GM18511 (cell line): ENCODE measurements around the gene FAM171A2.

Source experiments
- ATAC-seq: cut with Tn5 transposase; IDR thresholded peaks from one replicate; pipeline ENCODE4 v1.9.1; 2021; ENCODE audit warnings: mild to moderate bottlenecking, moderate library complexity; ENCODE audit not compliant: unreplicated experiment

Gene FAM171A2

DNA sequence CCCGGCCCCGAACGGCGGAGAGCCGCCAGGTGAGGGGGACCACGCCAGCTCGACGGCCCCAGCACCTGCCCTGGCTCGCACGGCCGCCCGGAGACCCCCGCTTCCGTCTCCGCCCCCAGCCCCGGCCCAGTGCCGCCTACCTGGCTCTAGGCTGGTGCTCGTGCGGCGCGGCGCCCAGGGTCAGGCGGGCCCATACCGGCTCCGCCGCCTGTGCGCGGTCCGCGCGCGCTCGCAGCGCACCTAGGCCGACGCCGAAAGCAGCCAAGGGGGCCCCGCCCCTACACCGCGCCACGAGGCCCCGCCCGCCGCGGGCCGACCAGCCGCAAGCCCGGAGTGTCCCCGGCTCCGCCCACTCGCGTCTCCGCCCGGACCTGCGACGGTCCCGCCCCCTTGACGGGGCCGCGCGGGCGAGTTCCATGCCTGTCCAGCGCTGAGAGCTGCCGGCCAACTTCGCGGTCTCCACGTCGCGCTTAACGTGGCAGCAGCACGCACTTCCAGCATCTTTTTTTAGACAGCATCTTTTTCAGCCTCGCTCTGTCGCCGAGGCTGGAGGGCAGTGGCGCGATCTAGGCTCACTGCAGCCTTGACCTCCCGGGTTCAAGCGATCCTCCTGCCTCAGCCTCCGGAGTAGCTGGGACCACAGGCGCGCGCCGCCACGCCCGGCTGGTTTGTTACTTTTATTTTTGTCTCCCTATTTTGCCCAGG, 38.9 kb downstream of the FAM171A2 start, which contains the start of gene SLC25A39:
TSS of gene SLC25A39 (minus strand) at position 253 of the 705 bp plus-strand sequence. CDS start 1,261 bp downstream, outside the sequence.
- peak; percentile 68 for ATAC-seq

DNA sequence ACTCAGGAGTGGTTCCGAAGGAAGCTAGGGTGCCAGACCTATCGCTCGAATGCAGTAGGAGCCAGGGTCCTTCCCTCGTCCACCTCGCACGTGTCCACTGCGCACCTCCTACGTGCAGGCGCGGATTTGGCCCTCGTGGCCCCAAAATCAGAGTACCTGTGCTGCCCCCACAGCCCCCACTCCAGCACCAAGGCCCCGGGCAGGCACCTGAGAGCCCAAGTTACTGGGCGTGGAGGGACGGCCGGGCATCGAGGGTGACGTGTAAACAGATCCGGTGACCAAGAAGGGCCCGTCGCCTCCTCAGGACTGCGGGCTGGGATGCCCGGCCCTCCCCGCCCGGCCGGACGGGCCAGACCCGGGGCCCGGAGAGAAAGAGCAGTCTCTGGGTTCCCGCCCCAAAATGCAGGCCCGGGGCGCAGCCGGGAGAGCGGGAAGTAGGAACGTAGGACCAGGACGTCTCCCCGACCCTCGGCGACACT, 39.5 kb downstream of the FAM171A2 start:
- no peak for ATAC-seq

DNA sequence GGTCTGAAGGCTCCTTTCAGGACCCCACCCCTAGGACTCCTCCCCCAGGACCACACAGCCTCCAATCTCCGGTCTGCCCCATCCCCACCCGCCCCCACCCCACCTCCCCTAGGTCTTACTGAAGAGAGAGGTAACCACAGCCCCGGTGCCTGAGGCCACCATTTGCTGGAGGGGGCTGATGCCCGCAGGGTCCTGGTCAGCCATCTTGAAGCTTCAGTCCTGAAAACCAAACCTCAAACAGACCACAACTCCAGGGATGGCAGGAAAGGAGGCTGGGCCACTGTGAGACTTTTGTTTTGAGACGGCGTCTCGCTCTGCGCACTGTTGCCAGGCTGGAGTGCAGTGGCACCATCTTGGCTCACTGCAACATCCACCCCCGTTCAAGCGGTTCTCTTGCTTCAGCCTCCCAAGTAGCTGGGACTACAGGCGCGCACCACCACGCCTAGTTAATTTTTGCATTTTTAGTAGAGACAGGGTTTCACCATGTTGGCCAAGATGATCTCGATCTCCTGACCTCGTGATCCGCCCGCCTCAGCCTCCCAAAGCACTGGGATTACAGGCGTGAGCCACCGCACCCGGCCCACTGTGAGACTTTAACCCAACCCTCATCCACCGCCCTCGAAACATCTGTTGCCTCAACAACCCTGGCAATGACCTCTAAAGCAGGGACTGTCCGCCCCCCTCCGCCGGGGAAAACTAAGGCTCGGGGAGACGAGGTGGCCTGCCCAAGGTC, 40.1 kb downstream of the FAM171A2 start:
- ATAC-seq, result no peak

DNA sequence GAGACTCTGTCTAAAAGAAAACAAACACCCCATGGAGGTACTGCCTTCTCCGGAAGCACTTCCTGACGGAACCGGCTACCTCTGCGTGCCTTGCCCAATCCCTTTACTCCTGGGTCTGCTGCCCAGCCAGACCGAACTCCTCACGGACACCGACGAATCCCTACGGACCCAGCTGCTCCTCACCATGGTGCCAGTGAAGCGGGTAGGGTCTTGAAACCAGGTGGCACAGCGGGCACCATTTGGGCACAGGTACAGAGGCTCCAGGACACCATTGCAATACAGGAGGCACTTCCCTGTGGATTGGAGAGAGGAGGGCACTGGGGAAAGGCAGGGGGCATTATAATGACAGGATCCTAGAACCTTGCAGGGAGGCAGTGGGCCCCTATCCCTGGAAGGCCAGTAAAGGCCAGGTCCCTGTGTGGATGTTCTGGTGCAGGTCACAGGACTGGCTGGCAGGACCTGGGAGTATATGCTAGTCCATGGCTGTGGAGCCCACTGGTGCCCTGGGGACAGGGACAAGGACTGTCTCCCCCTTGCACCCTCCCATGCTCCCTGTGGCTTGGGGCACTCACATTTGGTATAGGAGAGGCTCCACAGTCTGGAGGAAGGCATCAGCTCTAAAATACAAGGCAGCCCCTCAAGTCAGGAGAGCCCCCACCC, 41.3 kb downstream of the FAM171A2 start:
- ATAC-seq, result no peak

DNA sequence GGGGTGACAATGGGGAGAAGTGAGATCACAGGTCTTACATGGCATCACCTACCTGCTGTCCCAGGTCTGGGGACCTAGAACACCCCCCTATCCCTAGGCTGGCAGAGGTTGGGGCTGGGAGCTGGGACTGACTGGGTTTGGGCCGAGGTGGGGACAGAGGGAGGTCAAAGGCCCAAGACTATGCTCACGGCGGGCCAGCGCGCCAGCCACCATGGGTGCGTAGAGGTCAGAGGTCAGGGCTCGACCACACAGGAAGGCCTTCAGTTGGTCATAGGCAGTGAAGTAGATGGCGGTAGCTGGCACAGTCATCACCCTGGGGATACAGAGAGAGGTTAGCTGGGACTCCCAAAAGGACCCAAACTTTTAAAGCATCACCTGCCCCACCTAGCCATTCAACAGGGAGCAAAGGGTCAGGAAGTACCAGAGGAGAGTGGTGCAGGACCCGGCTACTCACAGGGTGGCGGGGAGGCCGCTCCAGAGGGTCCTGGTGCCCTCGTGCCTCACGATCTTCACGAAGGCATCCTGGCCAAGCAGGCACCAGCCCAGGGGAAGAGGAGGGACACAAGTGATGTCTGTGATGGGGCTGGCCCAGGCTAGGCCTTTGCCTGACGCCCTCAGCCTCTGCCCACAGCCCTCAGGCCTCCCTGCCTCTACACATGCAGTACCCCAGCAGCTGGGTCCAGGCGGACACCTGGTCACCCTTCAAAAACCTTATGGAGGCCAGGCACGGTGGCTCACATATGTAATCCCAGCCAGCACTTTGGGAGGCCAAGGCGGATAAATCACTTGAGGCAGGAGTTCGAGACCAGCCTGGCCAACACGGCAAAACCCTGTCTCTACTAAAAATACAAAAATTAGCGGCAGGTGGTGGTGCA, 42.2 kb downstream of the FAM171A2 start:
- ATAC-seq, result no peak

DNA sequence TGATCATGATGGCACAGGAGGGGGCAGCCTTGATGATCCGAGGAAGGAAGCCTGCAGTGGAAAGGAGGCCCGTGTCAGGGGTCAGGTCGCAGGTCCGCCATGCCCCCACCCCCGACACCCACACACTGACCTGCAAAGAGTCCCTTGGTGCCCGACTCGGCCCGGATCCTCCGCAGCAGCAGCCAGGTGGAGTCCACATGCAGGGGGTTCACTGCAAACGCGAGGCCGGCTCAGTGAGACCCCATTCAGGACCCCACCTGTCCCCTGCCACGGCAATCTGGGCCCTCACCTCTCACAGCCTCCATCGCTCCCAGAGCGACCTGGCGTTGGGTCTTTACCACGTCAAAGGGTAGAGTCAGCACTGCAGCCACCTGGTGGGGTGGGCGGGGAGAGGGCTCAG, 43.6 kb downstream of the FAM171A2 start:
- ATAC-seq, result no peak

DNA sequence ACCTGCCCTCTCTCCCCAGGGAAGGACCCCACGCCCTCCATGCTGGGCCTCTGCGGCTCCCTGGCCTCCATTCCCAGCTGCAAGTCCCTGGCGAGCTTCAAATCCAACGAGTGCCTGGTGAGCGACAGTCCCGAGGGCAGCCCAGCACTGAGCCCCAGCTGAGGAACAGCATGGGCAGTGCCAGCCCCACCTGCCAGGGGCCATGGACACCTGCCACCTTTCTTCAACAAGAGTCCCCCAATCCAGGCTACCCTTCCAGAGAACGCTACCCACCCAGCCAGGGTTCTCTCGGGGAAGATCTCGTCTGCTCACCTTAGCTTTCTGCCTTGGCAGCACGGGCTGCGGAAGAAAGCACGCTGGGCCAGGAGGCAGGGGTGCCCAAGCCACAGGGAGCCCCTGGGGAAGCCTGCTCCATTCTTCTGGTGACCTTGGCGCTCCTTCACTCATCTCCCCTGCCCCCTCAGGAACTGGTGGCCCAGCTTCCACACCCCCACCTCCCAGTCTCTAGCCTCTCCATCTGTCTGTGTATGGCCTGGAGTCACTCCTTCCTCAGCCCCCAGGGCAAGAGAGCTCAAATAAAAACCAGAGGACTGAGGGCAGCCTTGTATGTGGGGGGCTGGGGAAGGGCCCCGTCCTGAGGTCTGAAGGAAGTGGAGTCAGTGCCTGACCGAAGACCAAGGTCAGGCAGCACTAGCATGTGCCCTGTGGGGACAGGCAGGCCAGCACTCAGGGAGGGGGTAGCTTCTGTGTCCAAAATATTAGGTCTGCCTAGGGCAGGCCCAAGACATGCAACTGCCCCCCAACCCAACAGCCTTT, 45.4 kb downstream of the FAM171A2 start:
- ATAC-seq, result no peak

DNA sequence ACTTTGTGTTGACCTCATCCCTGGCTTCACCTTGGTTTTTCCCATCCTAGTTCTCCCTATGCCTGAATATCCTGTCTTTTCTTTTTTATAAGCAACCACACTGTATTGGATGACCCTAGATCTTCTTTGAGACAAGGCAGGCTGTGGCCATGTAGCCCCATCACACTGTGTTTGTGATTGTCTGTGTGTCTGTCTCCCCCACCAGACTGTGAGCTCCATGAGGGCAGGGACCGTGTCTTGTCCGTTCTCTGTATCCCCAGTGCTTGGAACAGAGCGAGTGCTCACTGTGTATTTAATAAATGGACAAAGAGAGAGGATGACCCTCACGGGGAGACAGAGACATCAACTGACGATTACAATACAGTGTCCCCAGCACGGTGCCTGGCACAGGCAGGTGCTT, 46.1 kb downstream of the FAM171A2 start:
- ATAC-seq, result no peak

DNA sequence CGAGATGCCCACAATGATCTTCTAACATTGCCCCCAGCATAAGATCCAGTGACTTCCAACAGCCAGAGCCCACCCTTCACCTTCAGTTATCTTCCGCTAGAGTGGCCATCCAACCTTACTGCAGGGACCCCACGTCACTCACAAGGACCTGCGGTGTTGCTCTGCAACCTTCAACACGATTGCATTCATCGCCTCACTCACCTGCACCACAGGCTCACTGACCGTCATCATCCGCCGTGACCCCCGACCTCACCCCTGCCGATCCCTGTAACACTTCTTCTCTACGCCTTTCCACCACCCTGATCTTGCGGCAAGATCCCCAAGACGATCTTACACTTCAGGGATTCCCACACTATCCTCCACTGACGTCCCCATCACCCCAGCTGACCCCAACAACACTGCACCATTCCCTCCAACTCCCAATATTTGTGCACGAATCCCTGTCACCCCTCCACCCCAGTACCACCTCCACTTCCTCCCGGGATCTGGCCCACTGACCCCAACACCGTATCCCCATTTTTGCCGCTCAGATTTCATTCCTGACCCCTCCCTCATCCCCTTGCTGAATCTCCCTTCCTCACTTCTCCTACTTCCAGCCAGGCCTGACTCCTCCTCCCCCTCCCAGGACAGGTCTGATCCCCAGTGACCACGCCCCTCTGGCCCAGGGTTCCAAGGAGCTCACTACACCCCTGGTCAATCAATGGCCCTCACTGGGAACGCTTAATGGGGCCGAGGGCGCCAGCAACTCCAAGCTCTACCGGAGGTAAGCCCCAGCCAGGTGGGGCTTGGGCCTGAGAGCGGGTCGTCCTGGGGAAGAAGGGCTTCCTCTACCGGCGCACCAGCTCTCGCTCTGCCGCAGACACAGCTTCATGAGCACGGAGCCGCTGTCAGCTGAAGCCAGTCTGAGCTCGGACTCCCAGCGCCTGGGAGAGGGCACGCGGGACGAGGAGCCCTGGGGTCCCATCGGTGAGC, 47.6 kb downstream of the FAM171A2 start:
- ATAC-seq, result no peak

DNA sequence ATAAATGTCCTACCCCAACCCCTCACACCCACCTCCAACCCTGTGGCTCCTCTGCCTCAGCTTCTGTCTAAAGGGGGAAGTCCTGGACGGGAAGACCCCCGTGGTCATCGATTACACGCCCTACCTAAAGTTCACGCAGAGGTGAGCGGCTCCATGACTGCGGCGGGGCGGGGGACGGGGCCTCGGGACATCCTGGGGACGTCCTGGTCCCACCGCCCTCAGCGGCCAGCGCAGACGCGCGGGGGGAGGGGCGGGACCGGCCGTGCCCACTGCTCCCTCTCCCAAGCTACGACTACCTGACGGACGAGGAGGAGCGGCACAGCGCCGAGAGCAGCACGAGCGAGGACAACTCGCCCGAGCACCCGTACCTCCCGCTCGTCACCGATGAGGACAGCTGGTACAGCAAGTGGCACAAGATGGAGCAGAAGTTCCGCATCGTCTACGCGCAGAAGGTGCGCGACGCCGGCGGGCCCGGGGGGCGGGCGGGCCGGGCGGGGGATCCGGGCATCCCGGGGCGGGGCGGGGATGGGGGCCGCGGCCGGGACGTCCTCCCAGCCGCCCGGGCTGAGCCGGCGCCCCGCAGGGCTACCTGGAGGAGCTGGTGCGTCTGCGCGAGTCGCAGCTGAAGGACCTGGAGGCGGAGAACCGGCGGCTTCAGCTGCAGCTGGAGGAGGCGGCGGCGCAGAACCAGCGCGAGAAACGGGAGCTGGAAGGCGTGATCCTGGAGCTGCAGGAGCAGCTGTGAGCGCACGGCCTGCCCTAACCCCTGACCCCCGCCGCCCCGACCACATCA, 48.6 kb downstream of the FAM171A2 start:
- ATAC-seq, result no peak

DNA sequence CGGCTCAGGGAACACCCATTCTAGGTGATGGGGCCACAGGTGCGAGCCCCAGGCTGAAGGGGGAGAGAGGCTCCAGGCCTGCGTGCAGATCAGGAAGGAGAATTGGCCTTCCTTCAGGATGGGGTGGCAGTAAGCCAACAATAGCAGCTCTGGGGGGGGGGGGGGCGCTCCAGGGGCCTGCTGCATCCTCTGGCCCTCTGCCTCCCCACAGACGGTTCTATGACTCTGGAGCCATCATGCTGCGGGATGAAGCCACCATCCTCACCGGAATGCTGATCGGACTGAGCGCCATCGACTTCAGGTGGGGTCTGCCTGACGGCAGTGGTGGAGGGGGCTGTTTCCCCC, 49.2 kb downstream of the FAM171A2 start:
- ATAC-seq, result no peak

DNA sequence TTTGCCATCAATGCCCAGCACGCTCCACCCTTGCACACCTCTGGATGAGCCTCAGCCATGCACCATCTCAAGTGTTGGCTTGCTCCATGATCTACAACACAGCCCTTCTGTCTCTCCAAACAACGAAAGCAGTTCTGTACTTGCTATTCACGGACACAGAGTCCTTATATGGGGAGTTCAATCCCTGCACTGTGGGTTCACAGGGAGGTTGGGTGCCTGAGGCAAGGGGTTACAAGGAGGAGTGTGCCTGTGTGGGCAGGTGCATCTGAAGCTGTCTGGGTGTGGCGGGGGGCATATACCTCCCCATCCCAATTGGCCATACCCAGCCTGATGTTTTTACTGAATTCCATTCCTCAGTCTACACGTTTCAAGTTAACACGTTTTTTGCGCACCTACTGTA, 49.6 kb downstream of the FAM171A2 start:
- no peak for ATAC-seq

DNA sequence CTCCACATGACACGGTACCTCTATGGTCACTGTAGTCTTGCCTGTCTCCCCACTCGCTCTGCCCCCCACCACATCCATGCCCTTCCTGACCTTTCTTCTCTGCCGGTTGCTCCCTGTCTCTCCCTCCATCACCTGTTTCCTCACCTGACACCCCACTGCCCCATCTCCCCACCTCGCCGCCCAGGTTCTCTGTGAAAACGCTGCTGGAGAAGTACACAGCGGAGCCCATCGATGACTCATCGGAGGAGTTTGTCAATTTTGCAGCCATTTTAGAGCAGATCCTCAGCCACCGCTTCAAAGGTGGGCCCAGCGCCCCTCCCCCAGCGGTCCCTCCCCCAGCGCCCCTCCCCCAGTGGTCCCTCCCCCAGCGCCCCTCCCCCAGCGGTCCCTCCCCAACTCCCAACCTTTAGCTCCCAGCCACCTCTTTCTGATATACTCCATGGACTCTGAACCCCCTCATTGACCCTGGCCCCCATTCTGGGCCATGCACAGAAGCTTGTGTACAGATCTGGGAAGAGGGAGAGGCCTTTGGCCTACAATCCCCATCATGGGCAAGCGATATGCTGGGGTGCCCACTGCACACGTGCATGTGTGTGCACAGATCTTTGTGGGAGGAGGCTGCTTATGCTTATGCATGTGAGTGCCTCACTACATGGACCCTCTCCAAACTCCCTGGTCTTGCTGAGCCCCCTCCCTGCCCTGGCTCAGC, 51.1 kb downstream of the FAM171A2 start:
- ATAC-seq, result no peak

DNA sequence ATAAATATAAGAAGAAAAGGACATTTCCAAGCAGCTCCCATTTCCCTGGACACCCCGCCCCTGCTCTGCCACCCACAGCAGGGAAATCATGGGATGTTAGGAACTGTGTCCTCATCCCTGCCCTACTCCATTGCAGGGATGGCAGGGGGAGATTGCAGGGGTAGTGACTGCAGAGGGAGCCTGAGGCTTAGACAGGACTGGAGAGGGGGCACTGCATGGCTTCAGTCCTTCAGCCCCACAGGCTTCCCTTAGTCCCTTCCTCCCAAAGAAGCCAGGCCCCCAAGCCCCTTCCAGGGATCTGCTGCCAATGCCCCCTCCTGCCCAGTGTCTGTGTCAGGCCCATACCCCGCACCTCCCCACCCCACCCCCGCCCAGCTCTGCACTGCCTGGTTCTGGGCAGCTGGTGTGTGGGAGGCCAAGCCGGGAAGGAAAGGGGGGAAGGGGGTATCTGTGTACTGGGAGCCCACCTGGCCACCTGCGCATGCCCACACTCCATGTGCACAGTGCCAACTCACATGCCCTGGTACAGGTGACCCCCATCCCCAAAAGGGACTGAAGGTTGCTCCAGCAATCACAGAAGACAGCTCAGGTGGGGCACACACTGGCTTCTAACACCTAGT, 52.0 kb downstream of the FAM171A2 start:
- ATAC-seq, result no peak

DNA sequence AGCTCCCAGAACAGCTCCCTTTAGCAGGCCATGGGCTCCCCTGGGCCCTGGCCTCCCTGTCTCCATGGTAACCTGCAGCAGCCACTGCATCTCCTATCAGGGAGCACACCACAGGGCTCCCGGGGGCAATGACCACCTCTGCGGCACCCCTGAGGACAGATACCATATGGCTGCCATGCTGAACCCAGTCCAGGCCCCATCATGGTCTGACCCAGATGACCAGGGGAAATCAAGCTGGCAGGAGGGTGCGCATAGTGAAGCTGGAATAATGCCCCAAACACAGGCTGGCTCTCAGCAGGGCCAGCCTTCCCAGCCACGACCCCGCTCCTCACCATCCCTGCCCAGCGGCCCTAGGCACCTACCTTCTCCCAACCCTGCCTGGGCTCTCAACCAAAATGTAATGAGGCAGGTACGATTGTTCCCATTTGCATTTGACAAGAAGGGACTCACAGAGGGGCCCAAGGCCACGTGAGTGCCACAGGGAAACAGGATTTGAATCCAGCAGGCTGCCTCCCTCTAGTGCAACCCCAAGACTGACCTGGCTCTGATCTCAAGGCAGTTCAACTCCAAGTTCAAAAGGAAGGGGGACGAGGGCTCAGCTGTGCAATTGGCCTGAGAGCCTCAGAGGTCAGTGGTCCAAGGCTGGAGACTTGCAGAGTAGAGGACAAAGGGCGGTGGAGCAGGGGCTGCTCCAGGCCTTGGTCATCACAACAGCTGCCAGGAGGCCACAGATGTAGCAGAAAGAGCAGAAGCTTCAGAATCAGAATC, 52.9 kb downstream of the FAM171A2 start:
- no peak for ATAC-seq

DNA sequence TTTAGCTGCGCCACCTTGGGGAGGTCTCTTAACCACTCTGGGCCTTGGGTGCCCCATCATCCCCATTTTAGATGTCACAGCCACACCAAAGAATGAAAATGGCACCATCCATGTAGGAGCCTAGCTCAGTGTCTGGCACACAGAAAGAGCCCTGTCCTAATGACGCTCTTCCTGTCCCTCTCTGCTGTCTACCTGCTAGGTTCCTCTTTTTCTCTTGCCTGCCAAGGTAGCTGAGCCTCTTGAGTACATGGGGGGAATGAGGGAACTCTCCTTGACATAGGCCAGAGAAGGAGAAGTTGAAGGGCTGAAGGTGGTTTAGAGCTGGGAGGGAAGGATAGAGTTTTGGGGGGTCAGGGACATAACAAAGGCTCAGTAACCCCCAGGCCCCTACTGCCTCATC, 53.5 kb downstream of the FAM171A2 start:
- ATAC-seq, result no peak
